HEK293 (cell line): ENCODE data around the gene CTLA4.

Experiments used
- CTCF ChIA-PET: fragments of 350-600 bp; formaldehyde crosslinking; extraction: SDS; loops from one replicate; lab custom pipeline; 2021; ENCODE audit warnings: antibody characterized with exemption; lab: Yijun Ruan, JAX
- POLR2A ChIA-PET: fragments of 300-600 bp; formaldehyde crosslinking; extraction: SDS; loops from one replicate; lab custom pipeline; 2020; ENCODE audit warnings: antibody characterized with exemption, inconsistent platforms; lab: Yijun Ruan, JAX
- H3K27ac ChIP-seq: fragments of 200-500 bp; sonication (Bioruptor generic); 2 replicates; pipeline ENCODE4 v1.5.1; 2014; ENCODE audit warnings: low read depth, low read length, control low read depth, inconsistent platforms; ENCODE audit errors: extremely low read depth
- H3K36me3 ChIP-seq, 2 experiments: fragments of 200-500 bp in 1 of 2; sonication (Bioruptor generic) in 1 of 2; 1 replicate in 1 of 2; 2 replicates in 1 of 2; pipeline ENCODE4 v1.5.1; 2014 to 2017; ENCODE audit warnings: inconsistent platforms in 2 of 2, low read length in 2 of 2; ENCODE audit not compliant: control insufficient read depth in 2 of 2, insufficient read depth in 1 of 2
- H3K4me1 ChIP-seq: fragments of 200-500 bp; sonication (Bioruptor generic); 2 replicates; pipeline ENCODE4 v1.5.1; 2014; ENCODE audit warnings: mild to moderate bottlenecking, low read length, inconsistent platforms; ENCODE audit not compliant: control insufficient read depth, insufficient read depth
- H3K4me3 ChIP-seq: 2 replicates; pipeline ENCODE4 v1.5.1; 2011; ENCODE audit warnings: low read depth, mild to moderate bottlenecking, control low read depth, low read length, moderate library complexity
- H3K9me3 ChIP-seq: fragments of 200-500 bp; sonication (Bioruptor generic); 2 replicates; pipeline ENCODE4 v1.5.1; 2014; ENCODE audit warnings: low read depth, low read length, inconsistent platforms; ENCODE audit not compliant: control insufficient read depth, insufficient read depth
- GLI4 ChIP-seq: fragments of 450-650 bp; formaldehyde crosslinking; IDR thresholded peaks from 2 replicates; pipeline ENCODE4 v1.5.1; 2016; ENCODE audit warnings: missing biosample characterization, missing genetic modification characterization
- HOXC10 ChIP-seq: sonication (generic); formaldehyde crosslinking; IDR thresholded peaks from 2 replicates; pipeline ENCODE4 v1.8.1; 2023; ENCODE audit warnings: mild to moderate bottlenecking, missing genetic modification reagents
- KLF17 ChIP-seq: fragments of 450-650 bp; formaldehyde crosslinking; IDR thresholded peaks from 2 replicates; pipeline ENCODE4 v1.5.1; 2016; ENCODE audit warnings: missing biosample characterization, missing genetic modification characterization
- KLF8 ChIP-seq: fragments of 450-650 bp; formaldehyde crosslinking; IDR thresholded peaks from 2 replicates; pipeline ENCODE4 v1.5.1; 2016; ENCODE audit warnings: missing biosample characterization, missing genetic modification characterization
- PBX3 ChIP-seq: sonication (generic); formaldehyde crosslinking; IDR thresholded peaks from 2 replicates; pipeline ENCODE4 v1.8.1; 2022; ENCODE audit warnings: mild to moderate bottlenecking, moderate library complexity, missing genetic modification reagents
- PRDM4 ChIP-seq: fragments of 450-650 bp; formaldehyde crosslinking; IDR thresholded peaks from 2 replicates; pipeline ENCODE4 v1.5.1; 2017; ENCODE audit warnings: missing biosample characterization, missing genetic modification characterization
- PRDM6 ChIP-seq: fragments of 450-650 bp; formaldehyde crosslinking; IDR thresholded peaks from 2 replicates; pipeline ENCODE4 v1.5.1; 2017; ENCODE audit warnings: missing biosample characterization, missing genetic modification characterization
- REPIN1 ChIP-seq: fragments of 450-650 bp; formaldehyde crosslinking; IDR thresholded peaks from 2 replicates; pipeline ENCODE4 v1.5.1; 2017; ENCODE audit warnings: missing biosample characterization, missing genetic modification characterization, low read depth
- SCRT2 ChIP-seq: fragments of 450-650 bp; formaldehyde crosslinking; IDR thresholded peaks from 2 replicates; pipeline ENCODE4 v1.5.1; 2016; ENCODE audit warnings: missing biosample characterization, missing genetic modification characterization
- SETDB1 ChIP-seq: IDR thresholded peaks from one replicate; pipeline ENCODE4 v1.6.1; 2017; ENCODE audit warnings: mild to moderate bottlenecking, low read length, moderate library complexity, mixed read lengths; ENCODE audit not compliant: insufficient read length
- SP3 ChIP-seq: fragments of 450-650 bp; formaldehyde crosslinking; IDR thresholded peaks from 2 replicates; pipeline ENCODE4 v1.5.1; 2016; ENCODE audit warnings: missing biosample characterization, missing genetic modification characterization
- ZBTB21 ChIP-seq: fragments of 450-650 bp; formaldehyde crosslinking; IDR thresholded peaks from 2 replicates; pipeline ENCODE4 v1.5.1; 2017; ENCODE audit warnings: missing biosample characterization, missing genetic modification characterization
- ZBTB49 ChIP-seq: fragments of 450-650 bp; formaldehyde crosslinking; IDR thresholded peaks from 2 replicates; pipeline ENCODE4 v1.5.1; 2016; ENCODE audit warnings: missing biosample characterization, missing genetic modification characterization, low read depth
- ZBTB7A ChIP-seq: fragments of 450-650 bp; formaldehyde crosslinking; IDR thresholded peaks from 2 replicates; pipeline ENCODE4 v1.5.1; 2016; ENCODE audit warnings: low read depth, missing biosample characterization, missing genetic modification characterization
- ZNF133 ChIP-seq: fragments of 450-650 bp; formaldehyde crosslinking; IDR thresholded peaks from 2 replicates; pipeline ENCODE4 v1.5.1; 2016; ENCODE audit warnings: missing biosample characterization, missing genetic modification characterization
- ZNF221 ChIP-seq: fragments of 450-650 bp; formaldehyde crosslinking; IDR thresholded peaks from 2 replicates; pipeline ENCODE4 v1.5.1; 2017; ENCODE audit warnings: missing biosample characterization, missing genetic modification characterization, borderline replicate concordance
- ZNF311 ChIP-seq: fragments of 450-650 bp; formaldehyde crosslinking; IDR thresholded peaks from 2 replicates; pipeline ENCODE4 v1.5.1; 2017; ENCODE audit warnings: missing biosample characterization, missing genetic modification characterization, borderline replicate concordance
- ZNF350 ChIP-seq: fragments of 450-650 bp; formaldehyde crosslinking; IDR thresholded peaks from 2 replicates; pipeline ENCODE4 v1.5.0; 2017; ENCODE audit warnings: missing biosample characterization, mild to moderate bottlenecking, missing genetic modification characterization
- ZNF354C ChIP-seq: fragments of 450-650 bp; formaldehyde crosslinking; IDR thresholded peaks from 2 replicates; pipeline ENCODE4 v1.5.1; 2016; ENCODE audit warnings: missing biosample characterization, missing genetic modification characterization, low read depth, borderline replicate concordance
- ZNF398 ChIP-seq: fragments of 450-650 bp; formaldehyde crosslinking; IDR thresholded peaks from 2 replicates; pipeline ENCODE4 v1.5.1; 2017; ENCODE audit warnings: missing biosample characterization, missing genetic modification characterization
- ZNF416 ChIP-seq: fragments of 450-650 bp; formaldehyde crosslinking; IDR thresholded peaks from 2 replicates; pipeline ENCODE4 v1.5.1; 2016; ENCODE audit warnings: missing biosample characterization, missing genetic modification characterization
- ZNF423 ChIP-seq: fragments of 450-650 bp; formaldehyde crosslinking; IDR thresholded peaks from 2 replicates; pipeline ENCODE4 v1.5.1; 2016; ENCODE audit warnings: missing biosample characterization, missing genetic modification characterization
- ZNF48 ChIP-seq: fragments of 450-650 bp; formaldehyde crosslinking; IDR thresholded peaks from 2 replicates; pipeline ENCODE4 v1.5.1; 2016; ENCODE audit warnings: missing biosample characterization, missing genetic modification characterization
- ZNF600 ChIP-seq: fragments of 450-650 bp; formaldehyde crosslinking; IDR thresholded peaks from 2 replicates; pipeline ENCODE4 v1.5.1; 2016; ENCODE audit warnings: missing biosample characterization, missing genetic modification characterization
- ZNF670 ChIP-seq: fragments of 450-650 bp; formaldehyde crosslinking; IDR thresholded peaks from 2 replicates; pipeline ENCODE4 v1.5.1; 2016; ENCODE audit warnings: missing biosample characterization, missing genetic modification characterization, low read depth
- ZNF792 ChIP-seq: fragments of 450-650 bp; formaldehyde crosslinking; IDR thresholded peaks from 2 replicates; pipeline ENCODE4 v1.5.1; 2016; ENCODE audit warnings: missing biosample characterization, missing genetic modification characterization
- ZNF843 ChIP-seq: fragments of 450-650 bp; formaldehyde crosslinking; IDR thresholded peaks from 2 replicates; pipeline ENCODE4 v1.5.1; 2016; ENCODE audit warnings: missing biosample characterization, missing genetic modification characterization
- ZXDB ChIP-seq: fragments of 450-650 bp; formaldehyde crosslinking; IDR thresholded peaks from 2 replicates; pipeline ENCODE4 v1.5.1; 2016; ENCODE audit warnings: missing biosample characterization, missing genetic modification characterization

CTLA4 gene

GRCh38 chr2:203904022-203904421 is 36.5 kb downstream of the CTLA4 start:
- no peak for TF ChIP-seq ZNF221 (tag by site-specific recombination)
- no peak for TF ChIP-seq ZNF350
- TF ChIP-seq ZNF670 (tag by site-specific recombination): no peak
- TF ChIP-seq REPIN1 (tag by site-specific recombination): no peak
- TF ChIP-seq ZNF398: no peak
- no peak for TF ChIP-seq ZNF416
- no peak for TF ChIP-seq KLF17
- no peak for TF ChIP-seq ZNF48 (tag by site-specific recombination)
- TF ChIP-seq SCRT2 (tag by site-specific recombination): no peak
- no peak for TF ChIP-seq SETDB1
- TF ChIP-seq PBX3 (CRISPR knock-in tag): no peak
- TF ChIP-seq ZNF843: no peak
- no peak for TF ChIP-seq ZNF423 (tag by site-specific recombination)
- TF ChIP-seq ZBTB7A (tag by site-specific recombination): no peak
- TF ChIP-seq ZBTB21 (tag by site-specific recombination): no peak
- TF ChIP-seq SP3 (tag by site-specific recombination): no peak
- H3K27ac ChIP-seq: no peak overlapping the region
- H3K4me3 ChIP-seq: no peak overlapping the region
- ChIA-PET CTCF (no interaction called here), POLR2A (no interaction called here)
- no peaks in the 10 kb centered on the region for H3K4me1 ChIP-seq
- H3K36me3 ChIP-seq: no peaks in the 10 kb centered on the region
- H3K9me3 ChIP-seq: no peaks in the 10 kb centered on the region

- TF ChIP-seq ZNF133 (tag by site-specific recombination): no peak
- TF ChIP-seq PRDM6 (tag by site-specific recombination): no peak
- TF ChIP-seq ZXDB (tag by site-specific recombination): no peak
- TF ChIP-seq ZNF600 (tag by site-specific recombination): no peak
- TF ChIP-seq ZNF354C (tag by site-specific recombination): no peak
- TF ChIP-seq HOXC10 (CRISPR knock-in tag): no peak
- no peak for TF ChIP-seq ZNF792 (tag by site-specific recombination)
- TF ChIP-seq KLF8 (tag by site-specific recombination): no peak
- no peak for TF ChIP-seq ZBTB49
- no peak for TF ChIP-seq PRDM4 (tag by site-specific recombination)
- TF ChIP-seq GLI4 (tag by site-specific recombination): no peak
- no peak for TF ChIP-seq ZNF311
- CTCF ChIA-PET: interaction anchor here (0.6 kb wide), 1 partner anchor 1731 kb away, joined by 3 read pairs; no protein-coding TSS in a partner anchor
- Histone ChIP-seq H3K4me1 (no peaks in the 10 kb centered on the region), H3K4me3 (no peak overlapping the region), H3K36me3 (no peaks in the 10 kb centered on the region), H3K9me3 (no peaks in the 10 kb centered on the region), H3K27ac (no peak overlapping the region)
- POLR2A ChIA-PET: no interaction called here
Measured at GRCh38 chr2:203905656-203906055, 38.1 kb downstream of the CTLA4 start.
